Measurements from ENCODE around the gene TBX6.

TBX6 gene

DNA sequence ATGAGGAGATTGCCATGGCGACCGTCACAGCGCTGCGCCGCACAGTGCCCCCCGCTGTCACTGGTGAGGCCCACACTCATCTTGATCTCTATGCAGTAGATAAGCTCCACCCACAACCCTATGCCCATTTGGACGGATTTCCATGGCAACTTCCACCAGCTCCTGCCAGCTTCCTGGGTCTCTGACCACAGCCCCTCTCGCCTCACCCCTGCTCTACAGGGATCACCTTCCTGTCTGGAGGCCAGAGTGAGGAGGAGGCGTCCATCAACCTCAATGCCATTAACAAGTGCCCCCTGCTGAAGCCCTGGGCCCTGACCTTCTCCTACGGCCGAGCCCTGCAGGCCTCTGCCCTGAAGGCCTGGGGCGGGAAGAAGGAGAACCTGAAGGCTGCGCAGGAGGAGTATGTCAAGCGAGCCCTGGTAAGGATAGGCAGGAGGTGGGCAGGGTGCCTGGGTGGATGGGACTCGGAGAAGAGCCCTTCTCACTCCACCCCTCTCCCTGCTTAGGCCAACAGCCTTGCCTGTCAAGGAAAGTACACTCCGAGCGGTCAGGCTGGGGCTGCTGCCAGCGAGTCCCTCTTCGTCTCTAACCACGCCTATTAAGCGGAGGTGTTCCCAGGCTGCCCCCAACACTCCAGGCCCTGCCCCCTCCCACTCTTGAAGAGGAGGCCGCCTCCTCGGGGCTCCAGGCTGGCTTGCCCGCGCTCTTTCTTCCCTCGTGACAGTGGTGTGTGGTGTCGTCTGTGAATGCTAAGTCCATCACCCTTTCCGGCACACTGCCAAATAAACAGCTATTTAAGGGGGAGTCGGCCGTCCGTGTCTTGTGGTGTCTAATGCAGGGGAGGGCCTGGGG lies 21.9 kb downstream of the TBX6 start:
- Mint-ChIP-seq H3K9me3 (no peaks in the 10 kb centered on the region), H3K36me3 (ENCODE audit: low read depth) (peaks cover 53% of the 10 kb centered on the region), H3K27ac (peak overlapping the region; percentile 55 to 66 (median 57)), H3K4me3 (peak overlapping the region; percentile 48 to 83 (median 65)), H3K4me1 (peaks cover 34% of the 10 kb centered on the region), H3K27me3 (ENCODE audit: low read depth) (no peaks in the 10 kb centered on the region)
- TF ChIP-seq, protein P1, sequence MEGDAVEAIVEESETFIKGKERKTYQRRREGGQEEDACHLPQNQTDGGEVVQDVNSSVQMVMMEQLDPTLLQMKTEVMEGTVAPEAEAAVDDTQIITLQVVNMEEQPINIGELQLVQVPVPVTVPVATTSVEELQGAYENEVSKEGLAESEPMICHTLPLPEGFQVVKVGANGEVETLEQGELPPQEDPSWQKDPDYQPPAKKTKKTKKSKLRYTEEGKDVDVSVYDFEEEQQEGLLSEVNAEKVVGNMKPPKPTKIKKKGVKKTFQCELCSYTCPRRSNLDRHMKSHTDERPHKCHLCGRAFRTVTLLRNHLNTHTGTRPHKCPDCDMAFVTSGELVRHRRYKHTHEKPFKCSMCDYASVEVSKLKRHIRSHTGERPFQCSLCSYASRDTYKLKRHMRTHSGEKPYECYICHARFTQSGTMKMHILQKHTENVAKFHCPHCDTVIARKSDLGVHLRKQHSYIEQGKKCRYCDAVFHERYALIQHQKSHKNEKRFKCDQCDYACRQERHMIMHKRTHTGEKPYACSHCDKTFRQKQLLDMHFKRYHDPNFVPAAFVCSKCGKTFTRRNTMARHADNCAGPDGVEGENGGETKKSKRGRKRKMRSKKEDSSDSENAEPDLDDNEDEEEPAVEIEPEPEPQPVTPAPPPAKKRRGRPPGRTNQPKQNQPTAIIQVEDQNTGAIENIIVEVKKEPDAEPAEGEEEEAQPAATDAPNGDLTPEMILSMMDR (IDR thresholded peaks at IDR 0.05; ENCODE audit: unreplicated experiment in 3 of 3), result no peak

DNA sequence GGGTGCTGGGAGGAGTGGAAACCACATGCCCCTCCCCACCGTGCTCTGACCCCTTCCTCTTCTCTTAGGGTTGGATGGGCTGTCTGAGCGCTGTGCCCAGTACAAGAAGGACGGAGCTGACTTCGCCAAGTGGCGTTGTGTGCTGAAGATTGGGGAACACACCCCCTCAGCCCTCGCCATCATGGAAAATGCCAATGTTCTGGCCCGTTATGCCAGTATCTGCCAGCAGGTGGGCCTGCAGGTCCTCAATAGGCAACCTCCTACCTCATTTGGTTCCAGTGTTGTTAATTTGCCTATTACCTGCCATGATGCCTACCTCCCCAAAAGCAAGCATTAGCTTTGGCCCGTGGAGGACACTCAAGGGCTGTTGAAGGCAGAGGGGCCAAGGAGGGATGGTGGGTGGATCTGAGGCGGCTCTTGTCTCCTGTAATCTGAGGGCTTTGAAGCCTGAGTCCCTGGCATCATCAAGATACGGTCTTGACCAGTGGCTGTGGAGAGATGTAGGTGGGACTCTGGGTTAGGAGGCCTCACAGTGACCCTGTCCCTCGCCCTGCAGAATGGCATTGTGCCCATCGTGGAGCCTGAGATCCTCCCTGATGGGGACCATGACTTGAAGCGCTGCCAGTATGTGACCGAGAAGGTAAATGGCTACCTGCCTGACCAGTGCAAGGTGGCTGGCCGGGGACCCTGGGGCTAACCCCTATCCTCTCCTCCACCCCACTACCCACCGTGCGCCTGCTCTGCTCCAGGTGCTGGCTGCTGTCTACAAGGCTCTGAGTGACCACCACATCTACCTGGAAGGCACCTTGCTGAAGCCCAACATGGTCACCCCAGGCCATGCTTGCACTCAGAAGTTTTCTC lies 22.7 kb downstream of the TBX6 start:
- Mint-ChIP-seq H3K4me3 (peak overlapping the region; percentile 73 to 83 (median 81)), H3K27ac (peak overlapping the region; percentile 64 to 75 (median 66)), H3K9me3 (no peaks in the 10 kb centered on the region), H3K36me3 (ENCODE audit: low read depth) (peaks cover 53% of the 10 kb centered on the region), H3K27me3 (ENCODE audit: low read depth) (no peaks in the 10 kb centered on the region), H3K4me1 (peaks cover 38% of the 10 kb centered on the region)
- TF ChIP-seq, protein P1 (IDR thresholded peaks at IDR 0.05; ENCODE audit: unreplicated experiment in 3 of 3), result peak; percentile 33 to 44 (median 37)

DNA sequence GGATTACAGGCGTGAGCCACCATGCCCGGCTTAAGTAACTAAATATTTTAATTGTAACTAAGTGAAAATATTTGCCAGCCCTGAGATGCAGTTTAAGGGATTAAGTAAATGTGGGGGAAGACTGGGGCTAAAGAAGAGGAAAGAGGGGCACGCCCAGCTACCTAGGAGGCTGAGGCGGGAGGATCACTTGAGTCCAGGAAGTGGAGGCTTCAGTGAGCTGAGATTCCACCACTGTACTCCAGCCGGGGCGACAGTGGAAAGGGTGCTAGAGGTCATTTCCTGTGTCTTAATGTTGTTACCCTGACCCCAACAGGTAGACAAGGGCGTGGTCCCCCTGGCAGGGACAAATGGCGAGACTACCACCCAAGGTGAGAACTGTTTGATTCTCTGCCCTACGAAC lies 23.4 kb downstream of the TBX6 start:
- Mint-ChIP-seq H3K4me1 (peaks cover 45% of the 10 kb centered on the region), H3K9me3 (no peaks in the 10 kb centered on the region), H3K36me3 (ENCODE audit: low read depth) (peaks cover 53% of the 10 kb centered on the region), H3K27ac (peak overlapping the region; percentile 62 to 75 (median 64)), H3K27me3 (ENCODE audit: low read depth) (no peaks in the 10 kb centered on the region), H3K4me3 (peak overlapping the region; percentile 73 to 83 (median 81))
- TF ChIP-seq, protein P1 (IDR thresholded peaks at IDR 0.05; ENCODE audit: unreplicated experiment in 3 of 3), result no peak

DNA sequence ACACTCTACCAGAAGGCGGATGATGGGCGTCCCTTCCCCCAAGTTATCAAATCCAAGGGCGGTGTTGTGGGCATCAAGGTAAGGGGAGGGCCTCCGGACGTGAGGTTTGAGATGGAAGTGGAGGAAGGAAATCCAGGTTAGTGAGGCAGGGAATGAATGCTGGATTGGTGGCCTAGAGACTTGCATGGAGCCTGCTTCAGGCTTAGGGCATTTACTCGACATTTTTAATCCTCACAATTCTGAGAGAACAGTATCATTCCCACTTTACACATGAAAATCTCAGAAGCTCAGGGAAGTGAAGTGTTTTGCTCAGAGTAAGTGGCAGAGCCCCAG lies 24.2 kb downstream of the TBX6 start:
- H3K27me3 Mint-ChIP-seq (ENCODE audit: low read depth), result no peaks in the 10 kb centered on the region
- no peaks in the 10 kb centered on the region for H3K9me3 Mint-ChIP-seq
- TF ChIP-seq, protein P1 (IDR thresholded peaks at IDR 0.05; ENCODE audit: unreplicated experiment in 3 of 3), result no peak
- peaks cover 53% of the 10 kb centered on the region for H3K36me3 Mint-ChIP-seq (ENCODE audit: low read depth)
- H3K4me3 Mint-ChIP-seq, result peak overlapping the region; percentile 96 to 97 (median 97)
- peak overlapping the region; percentile 98 to 100 (median 99) for H3K27ac Mint-ChIP-seq
- H3K4me1 Mint-ChIP-seq, result peaks cover 45% of the 10 kb centered on the region

DNA sequence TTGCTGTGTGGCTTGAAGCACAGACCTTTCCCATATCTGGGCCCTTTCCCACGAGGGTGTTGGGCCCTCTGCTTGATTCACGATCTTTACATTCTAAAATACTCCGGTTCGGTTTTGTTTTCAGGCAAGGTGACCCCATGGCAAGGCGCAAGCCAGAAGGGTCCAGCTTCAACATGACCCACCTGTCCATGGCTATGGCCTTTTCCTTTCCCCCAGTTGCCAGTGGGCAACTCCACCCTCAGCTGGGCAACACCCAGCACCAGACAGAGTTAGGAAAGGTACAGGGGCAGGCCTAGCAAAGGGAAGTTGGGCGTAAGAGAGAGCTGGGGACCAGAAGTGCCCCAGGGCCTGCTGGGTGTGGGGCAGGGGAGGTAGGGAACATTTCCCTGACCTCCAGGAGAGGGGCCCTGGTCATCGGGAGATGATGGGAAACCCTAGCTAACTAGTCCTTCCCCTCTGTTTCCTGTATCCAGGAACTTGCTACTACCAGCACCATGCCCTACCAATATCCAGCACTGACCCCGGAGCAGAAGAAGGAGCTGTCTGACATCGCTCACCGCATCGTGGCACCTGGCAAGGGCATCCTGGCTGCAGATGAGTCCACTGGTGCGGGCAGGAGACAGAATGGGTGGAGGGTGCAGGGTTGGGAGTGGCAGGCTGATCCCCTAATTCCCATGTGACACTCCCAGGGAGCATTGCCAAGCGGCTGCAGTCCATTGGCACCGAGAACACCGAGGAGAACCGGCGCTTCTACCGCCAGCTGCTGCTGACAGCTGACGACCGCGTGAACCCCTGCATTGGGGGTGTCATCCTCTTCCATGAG lies 24.8 kb downstream of the TBX6 start:
- no peaks in the 10 kb centered on the region for H3K9me3 Mint-ChIP-seq
- H3K4me3 Mint-ChIP-seq, result peak overlapping the region; percentile 96 to 97 (median 97)
- TF ChIP-seq, protein P1 (IDR thresholded peaks at IDR 0.05; ENCODE audit: unreplicated experiment in 3 of 3), result no peak
- peaks cover 47% of the 10 kb centered on the region for H3K36me3 Mint-ChIP-seq (ENCODE audit: low read depth)
- peak overlapping the region; percentile 98 to 100 (median 99) for H3K27ac Mint-ChIP-seq
- H3K27me3 Mint-ChIP-seq (ENCODE audit: low read depth), result no peaks in the 10 kb centered on the region
- H3K4me1 Mint-ChIP-seq, result peaks cover 45% of the 10 kb centered on the region
